HG02763 (cell line): Measurements from ENCODE around the gene ZNF674.
"Not testable (repeated sequence)": the region's sequence is repeated elsewhere in the genome, so short reads cannot be mapped to it uniquely, and the experiment has no call there.

Experiments
- ATAC-seq: cut with Tn5 transposase; IDR thresholded peaks from one replicate; pipeline ENCODE4 v1.9.1; 2021; ENCODE audit warnings: mild to moderate bottlenecking, moderate library complexity; ENCODE audit not compliant: unreplicated experiment

The ZNF674 gene

GRCh38 chrX:46478634-46479033 is 66.6 kb downstream of the ZNF674 start:
- not testable (repeated sequence) for ATAC-seq

- ATAC-seq: no peak
These were observed 67.8 kb downstream of the ZNF674 start for GRCh38 chrX:46477435-46477834.

GRCh38 chrX:46465203-46465602 is 80.0 kb downstream of the ZNF674 start:
- ATAC-seq: no peak

GRCh38 chrX:46463682-46464081 is 81.5 kb downstream of the ZNF674 start:
- ATAC-seq: no peak

- peak; percentile 89 for ATAC-seq
These were observed 83.5 kb downstream of the ZNF674 start for GRCh38 chrX:46461660-46462191.

- ATAC-seq: peak; percentile 12
These were observed 84.2 kb downstream of the ZNF674 start for GRCh38 chrX:46460801-46461659.

GRCh38 chrX:46459603-46460002 is 85.6 kb downstream of the ZNF674 start:
- ATAC-seq: no peak

- no peak for ATAC-seq
These were observed 88.9 kb downstream of the ZNF674 start for GRCh38 chrX:46456125-46456922.
